ENCODE measurements around the gene RNF17. TPM values are rescaled to one million over a fixed set of nuclear protein-coding genes. Genes with fewer than 3 reads are reported as not detected.

RNF17 gene
- total RNA-seq, 1 donor from 2014 or later: not detected

DNA sequence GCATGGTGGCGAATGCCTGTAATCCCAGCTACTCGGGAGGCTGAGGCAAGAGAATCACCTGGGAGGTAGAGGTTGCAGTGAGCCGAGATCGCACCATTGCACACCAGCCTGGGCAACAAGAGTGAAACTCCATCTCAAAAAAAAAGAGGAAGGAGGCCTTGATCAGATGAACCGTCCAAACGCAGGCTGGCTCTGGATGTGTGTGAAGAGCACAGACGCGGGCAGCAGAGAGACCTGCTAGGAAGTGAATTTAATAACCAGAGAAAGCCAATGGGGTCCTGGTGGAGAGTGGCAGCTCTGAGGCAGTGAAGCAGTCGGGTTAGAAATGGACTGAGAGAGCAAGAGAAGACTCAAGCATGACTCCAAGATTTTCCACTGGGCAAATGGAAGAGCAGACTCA lies 136.5 kb downstream of the RNF17 start:
- Mint-ChIP-seq H3K27me3 (ENCODE audit: unreplicated experiment) (no peaks in the 10 kb centered on the region), H3K4me3 (ENCODE audit: unreplicated experiment) (no peak overlapping the region), H3K9me3 (ENCODE audit: unreplicated experiment) (no peaks in the 10 kb centered on the region), H3K4me1 (ENCODE audit: unreplicated experiment) (no peaks in the 10 kb centered on the region), H3K27ac (ENCODE audit: unreplicated experiment) (no peak overlapping the region), H3K36me3 (ENCODE audit: low read depth, unreplicated experiment) (peaks cover 16% of the 10 kb centered on the region)
- TF ChIP-seq, protein P1, sequence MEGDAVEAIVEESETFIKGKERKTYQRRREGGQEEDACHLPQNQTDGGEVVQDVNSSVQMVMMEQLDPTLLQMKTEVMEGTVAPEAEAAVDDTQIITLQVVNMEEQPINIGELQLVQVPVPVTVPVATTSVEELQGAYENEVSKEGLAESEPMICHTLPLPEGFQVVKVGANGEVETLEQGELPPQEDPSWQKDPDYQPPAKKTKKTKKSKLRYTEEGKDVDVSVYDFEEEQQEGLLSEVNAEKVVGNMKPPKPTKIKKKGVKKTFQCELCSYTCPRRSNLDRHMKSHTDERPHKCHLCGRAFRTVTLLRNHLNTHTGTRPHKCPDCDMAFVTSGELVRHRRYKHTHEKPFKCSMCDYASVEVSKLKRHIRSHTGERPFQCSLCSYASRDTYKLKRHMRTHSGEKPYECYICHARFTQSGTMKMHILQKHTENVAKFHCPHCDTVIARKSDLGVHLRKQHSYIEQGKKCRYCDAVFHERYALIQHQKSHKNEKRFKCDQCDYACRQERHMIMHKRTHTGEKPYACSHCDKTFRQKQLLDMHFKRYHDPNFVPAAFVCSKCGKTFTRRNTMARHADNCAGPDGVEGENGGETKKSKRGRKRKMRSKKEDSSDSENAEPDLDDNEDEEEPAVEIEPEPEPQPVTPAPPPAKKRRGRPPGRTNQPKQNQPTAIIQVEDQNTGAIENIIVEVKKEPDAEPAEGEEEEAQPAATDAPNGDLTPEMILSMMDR (IDR thresholded peaks at IDR 0.05; ENCODE audit: unreplicated experiment): no peak
- no peak for DNase-seq (ENCODE audit: low spot score)

DNA sequence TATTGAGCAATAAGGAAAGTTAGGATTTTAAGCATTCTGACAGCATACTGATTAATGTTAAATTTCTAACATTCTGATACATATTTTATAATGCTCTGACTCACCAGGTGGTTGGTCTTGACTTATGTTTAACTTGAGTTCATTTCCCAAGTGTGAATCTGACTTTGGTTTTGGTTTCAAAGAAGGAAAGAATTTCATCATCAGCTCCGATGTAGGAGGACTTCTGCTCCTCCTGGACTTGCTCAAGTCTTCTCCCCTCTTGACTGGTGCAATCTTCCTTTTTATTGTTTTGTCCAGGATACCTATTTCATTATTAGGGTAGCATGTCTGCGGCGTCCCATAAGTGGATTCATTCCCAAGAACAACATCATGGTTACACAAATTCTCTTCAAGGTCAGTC lies 141.3 kb downstream of the RNF17 start:
- H3K27me3 Mint-ChIP-seq (ENCODE audit: unreplicated experiment): no peaks in the 10 kb centered on the region
- peaks cover 16% of the 10 kb centered on the region for H3K36me3 Mint-ChIP-seq (ENCODE audit: low read depth, unreplicated experiment)
- H3K4me1 Mint-ChIP-seq (ENCODE audit: unreplicated experiment): no peaks in the 10 kb centered on the region
- DNase-seq (ENCODE audit: low spot score): no peak
- H3K4me3 Mint-ChIP-seq (ENCODE audit: unreplicated experiment): no peak overlapping the region
- TF ChIP-seq, protein P1 (IDR thresholded peaks at IDR 0.05; ENCODE audit: unreplicated experiment): no peak
- no peak overlapping the region for H3K27ac Mint-ChIP-seq (ENCODE audit: unreplicated experiment)
- H3K9me3 Mint-ChIP-seq (ENCODE audit: unreplicated experiment): no peaks in the 10 kb centered on the region

DNA sequence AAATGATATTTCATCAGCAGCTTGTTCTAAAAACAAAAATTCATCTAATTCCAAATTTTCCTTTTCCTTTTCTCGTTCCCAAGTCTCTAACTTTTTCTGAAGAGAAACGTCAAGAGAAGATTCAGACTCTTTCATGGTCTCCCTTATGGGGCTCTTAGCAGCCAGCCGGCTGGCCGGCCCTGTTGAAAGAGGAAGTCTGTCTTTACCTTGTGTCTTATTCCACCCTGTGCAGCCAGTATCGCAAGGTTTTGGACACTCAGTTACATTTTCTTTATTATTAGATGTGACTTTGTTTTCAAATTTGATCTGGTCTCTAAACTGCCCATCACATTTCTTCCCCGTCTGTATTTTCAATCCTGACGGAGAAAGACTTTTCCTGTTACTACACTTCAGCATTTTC lies 142.3 kb downstream of the RNF17 start:
- no peak for DNase-seq (ENCODE audit: low spot score)
- Mint-ChIP-seq H3K36me3 (ENCODE audit: low read depth, unreplicated experiment) (peaks cover 9% of the 10 kb centered on the region), H3K9me3 (ENCODE audit: unreplicated experiment) (no peaks in the 10 kb centered on the region), H3K4me3 (ENCODE audit: unreplicated experiment) (no peak overlapping the region), H3K27me3 (ENCODE audit: unreplicated experiment) (no peaks in the 10 kb centered on the region), H3K4me1 (ENCODE audit: unreplicated experiment) (no peaks in the 10 kb centered on the region), H3K27ac (ENCODE audit: unreplicated experiment) (no peak overlapping the region)
- TF ChIP-seq, protein P1 (IDR thresholded peaks at IDR 0.05; ENCODE audit: unreplicated experiment): no peak

DNA sequence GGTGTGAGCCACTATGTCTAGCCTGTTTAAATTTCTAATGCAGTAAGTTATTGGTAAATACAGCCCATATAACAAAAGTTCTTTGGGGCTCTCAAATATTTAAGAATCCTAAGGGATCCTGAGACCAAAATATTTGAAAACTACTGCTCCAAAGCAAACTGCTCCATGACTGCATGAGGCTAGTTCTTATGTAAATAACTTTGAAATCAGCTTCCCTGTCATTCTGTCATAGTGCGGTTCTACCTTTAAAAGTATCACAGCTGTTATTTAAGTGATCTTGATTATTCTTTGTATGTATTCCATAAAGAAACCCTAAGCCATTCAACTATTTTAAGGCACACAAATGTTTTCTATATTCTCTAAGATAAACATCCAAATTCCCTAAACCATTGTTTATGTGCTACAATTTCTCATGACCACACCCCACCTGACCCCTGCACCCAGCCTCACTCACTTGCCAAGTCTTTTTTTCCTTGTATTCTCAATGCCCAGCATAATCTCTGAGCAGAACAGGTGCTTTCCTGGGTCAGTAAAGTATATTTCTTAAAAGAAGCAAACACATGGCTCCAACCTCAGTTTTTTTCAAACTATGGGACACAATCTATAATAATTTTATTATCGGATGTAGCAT lies 146.6 kb downstream of the RNF17 start:
- TF ChIP-seq, protein P1 (IDR thresholded peaks at IDR 0.05; ENCODE audit: unreplicated experiment): no peak
- H3K4me3 Mint-ChIP-seq (ENCODE audit: unreplicated experiment): no peak overlapping the region
- DNase-seq (ENCODE audit: low spot score): no peak

DNA sequence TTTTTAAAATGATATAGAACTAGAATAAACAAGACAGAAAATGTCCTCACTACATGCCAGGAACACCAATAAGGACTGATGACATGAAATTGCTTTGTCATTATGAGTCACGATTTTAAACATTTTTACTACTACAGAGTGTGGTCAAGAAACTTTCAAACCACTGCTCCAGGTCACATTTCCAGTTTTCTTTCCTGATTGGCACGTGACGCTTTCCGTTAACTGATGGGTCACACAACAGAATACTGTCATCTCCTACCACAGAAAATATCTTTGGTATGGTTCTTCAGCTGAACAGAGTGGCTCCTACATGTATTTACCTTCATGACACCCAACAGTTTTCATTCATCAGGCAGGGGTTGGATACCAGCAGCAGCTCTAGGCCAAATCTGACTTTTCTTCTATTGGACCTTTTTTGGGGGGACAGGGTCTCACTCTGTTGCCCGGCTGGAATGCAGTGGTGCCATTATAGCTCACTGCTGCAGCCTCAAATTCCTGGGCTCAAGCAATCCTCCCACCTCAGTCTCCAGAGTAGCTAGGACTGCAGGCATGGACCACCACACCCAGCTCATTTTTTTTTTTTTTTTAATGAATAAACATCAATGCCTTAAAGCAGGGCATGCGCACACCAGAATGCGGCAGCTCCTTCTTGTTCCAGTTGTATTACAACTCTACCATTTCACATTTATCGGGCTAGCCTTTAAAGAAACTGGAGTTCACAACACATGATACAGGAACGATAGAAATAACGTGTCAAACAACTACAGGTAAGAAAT lies 147.4 kb downstream of the RNF17 start:
- H3K4me3 Mint-ChIP-seq (ENCODE audit: unreplicated experiment): no peak overlapping the region
- H3K27me3 Mint-ChIP-seq (ENCODE audit: unreplicated experiment): no peaks in the 10 kb centered on the region
- peaks cover 3% of the 10 kb centered on the region for H3K36me3 Mint-ChIP-seq (ENCODE audit: low read depth, unreplicated experiment)
- TF ChIP-seq, protein P1 (IDR thresholded peaks at IDR 0.05; ENCODE audit: unreplicated experiment): no peak
- H3K9me3 Mint-ChIP-seq (ENCODE audit: unreplicated experiment): no peaks in the 10 kb centered on the region
- H3K4me1 Mint-ChIP-seq (ENCODE audit: unreplicated experiment): no peaks in the 10 kb centered on the region
- H3K27ac Mint-ChIP-seq (ENCODE audit: unreplicated experiment): no peak overlapping the region
- DNase-seq (ENCODE audit: low spot score): no peak

More for the DNA sequence above, 146.6 kb downstream of the RNF17 start:
- Mint-ChIP-seq H3K36me3 (ENCODE audit: low read depth, unreplicated experiment) (peaks cover 8% of the 10 kb centered on the region), H3K9me3 (ENCODE audit: unreplicated experiment) (no peaks in the 10 kb centered on the region), H3K4me1 (ENCODE audit: unreplicated experiment) (no peaks in the 10 kb centered on the region), H3K27ac (ENCODE audit: unreplicated experiment) (no peak overlapping the region), H3K27me3 (ENCODE audit: unreplicated experiment) (no peaks in the 10 kb centered on the region)

Data from endothelial cell (in vitro differentiated cells).